ENCODE measurements around the gene EGLN3. TPM values are rescaled to one million over a fixed set of nuclear protein-coding genes. Genes with fewer than 3 reads are reported as not detected.

Gene EGLN3
- total RNA-seq, 1 experiment from 2014 or later, result 3.6 TPM

GRCh38 chr14:33933386-33933933 lies 17.4 kb downstream of the EGLN3 start:
- POLR2A ChIA-PET, result no interaction called here
- intact Hi-C loops (cut with micrococcal nuclease; ENCODE audit: unreplicated experiment), result no loop called here
- ATAC-seq (no peak), DNase-seq (ENCODE audit: low read depth, low spot score) (no peak)
- CTCF ChIA-PET, result no interaction called here
- no peaks in the 10 kb centered on the region for H3K36me3 ChIP-seq (ENCODE audit: control insufficient read depth, insufficient read depth, low read length)
- TF ChIP-seq TCF7L2 (IDR thresholded peaks at IDR 0.05; ENCODE audit: low read depth, low read length) (no peak), POLR2AphosphoS5 (IDR thresholded peaks at IDR 0.05; ENCODE audit: low read depth, low read length) (no peak), SIN3A (IDR thresholded peaks at IDR 0.05; ENCODE audit: borderline replicate concordance, insufficient read depth, low read depth, low read length) (no peak), REST (IDR thresholded peaks at IDR 0.05; ENCODE audit: insufficient read depth in 1 of 2, low read depth in 2 of 2, low read length in 1 of 2) (no peak)
- TF ChIP-seq, protein P1, sequence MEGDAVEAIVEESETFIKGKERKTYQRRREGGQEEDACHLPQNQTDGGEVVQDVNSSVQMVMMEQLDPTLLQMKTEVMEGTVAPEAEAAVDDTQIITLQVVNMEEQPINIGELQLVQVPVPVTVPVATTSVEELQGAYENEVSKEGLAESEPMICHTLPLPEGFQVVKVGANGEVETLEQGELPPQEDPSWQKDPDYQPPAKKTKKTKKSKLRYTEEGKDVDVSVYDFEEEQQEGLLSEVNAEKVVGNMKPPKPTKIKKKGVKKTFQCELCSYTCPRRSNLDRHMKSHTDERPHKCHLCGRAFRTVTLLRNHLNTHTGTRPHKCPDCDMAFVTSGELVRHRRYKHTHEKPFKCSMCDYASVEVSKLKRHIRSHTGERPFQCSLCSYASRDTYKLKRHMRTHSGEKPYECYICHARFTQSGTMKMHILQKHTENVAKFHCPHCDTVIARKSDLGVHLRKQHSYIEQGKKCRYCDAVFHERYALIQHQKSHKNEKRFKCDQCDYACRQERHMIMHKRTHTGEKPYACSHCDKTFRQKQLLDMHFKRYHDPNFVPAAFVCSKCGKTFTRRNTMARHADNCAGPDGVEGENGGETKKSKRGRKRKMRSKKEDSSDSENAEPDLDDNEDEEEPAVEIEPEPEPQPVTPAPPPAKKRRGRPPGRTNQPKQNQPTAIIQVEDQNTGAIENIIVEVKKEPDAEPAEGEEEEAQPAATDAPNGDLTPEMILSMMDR (IDR thresholded peaks at IDR 0.05), result no peak
- H3K27me3 ChIP-seq (ENCODE audit: control insufficient read depth, insufficient read depth, low read length), result no peaks in the 10 kb centered on the region
- H3K9me3 ChIP-seq (ENCODE audit: control insufficient read depth, insufficient read depth, low read depth, low read length), result no peaks in the 10 kb centered on the region
- H3K4me3 ChIP-seq (ENCODE audit: low read depth in 2 of 2, low read length in 2 of 2), result no peak overlapping the region
- H3K4me1 ChIP-seq (ENCODE audit: control insufficient read depth, insufficient read depth, low read length), result no peaks in the 10 kb centered on the region
- in situ Hi-C loops (cut with HindIII; ENCODE audit: low pct_unique_long_range_greater_than_20kb, low sequenced_read_pairs), result no loop called here
- no TSS peak for BruUV-seq (replicated peaks)
- no peak overlapping the region for H3K27ac ChIP-seq (ENCODE audit: low read length)

DNA sequence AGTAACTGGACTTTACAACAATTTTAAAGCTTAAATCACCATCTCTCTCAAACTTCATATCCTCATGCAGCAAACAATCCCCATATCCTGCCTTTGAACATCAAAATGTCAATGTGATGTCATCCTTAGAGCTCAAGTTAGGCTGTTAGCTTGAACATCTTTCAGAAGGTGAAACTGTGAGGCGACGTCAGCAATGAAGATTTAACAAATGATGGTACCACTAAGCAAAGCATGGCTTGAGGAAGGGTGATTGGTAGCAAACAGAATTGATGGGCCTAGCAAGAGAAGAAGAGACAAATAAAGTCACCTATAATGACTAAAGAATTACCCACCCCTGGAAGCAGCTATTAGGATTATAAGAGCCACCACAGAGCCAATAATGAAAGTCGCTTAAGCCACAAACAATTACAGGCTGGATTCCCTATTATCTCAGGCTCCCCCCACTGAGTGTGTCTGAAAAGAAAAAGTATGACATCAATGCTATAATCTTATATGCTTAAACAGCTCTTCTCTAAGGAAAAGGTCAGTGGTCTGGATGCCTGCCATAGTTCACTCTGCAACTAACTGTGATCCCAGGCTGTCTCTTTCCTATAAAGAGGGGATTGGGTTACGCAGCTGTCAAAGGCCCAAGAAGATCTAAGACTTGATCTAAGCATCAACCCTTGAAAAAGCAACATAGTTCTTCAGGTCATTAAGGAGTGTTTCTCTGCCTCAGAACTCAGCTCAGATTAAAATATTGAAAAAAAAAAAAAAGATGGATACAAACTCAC lies 18.1 kb downstream of the EGLN3 start:
- Histone ChIP-seq H3K4me3 (ENCODE audit: low read depth in 2 of 2, low read length in 2 of 2) (no peak overlapping the region), H3K36me3 (ENCODE audit: control insufficient read depth, insufficient read depth, low read length) (no peaks in the 10 kb centered on the region), H3K27ac (ENCODE audit: low read length) (no peak overlapping the region), H3K9me3 (ENCODE audit: control insufficient read depth, insufficient read depth, low read depth, low read length) (no peaks in the 10 kb centered on the region), H3K4me1 (ENCODE audit: control insufficient read depth, insufficient read depth, low read length) (no peaks in the 10 kb centered on the region), H3K27me3 (ENCODE audit: control insufficient read depth, insufficient read depth, low read length) (no peaks in the 10 kb centered on the region)
- ChIA-PET CTCF (no interaction called here), POLR2A (no interaction called here)
- TF ChIP-seq TCF7L2 (IDR thresholded peaks at IDR 0.05; ENCODE audit: low read depth, low read length), result no peak
- ATAC-seq (no peak), DNase-seq (ENCODE audit: low read depth, low spot score) (no peak)
- in situ Hi-C loops (cut with HindIII; ENCODE audit: low pct_unique_long_range_greater_than_20kb, low sequenced_read_pairs) (no loop called here), intact Hi-C loops (cut with micrococcal nuclease; ENCODE audit: unreplicated experiment) (no loop called here)
- no TSS peak for BruUV-seq (replicated peaks)

DNA sequence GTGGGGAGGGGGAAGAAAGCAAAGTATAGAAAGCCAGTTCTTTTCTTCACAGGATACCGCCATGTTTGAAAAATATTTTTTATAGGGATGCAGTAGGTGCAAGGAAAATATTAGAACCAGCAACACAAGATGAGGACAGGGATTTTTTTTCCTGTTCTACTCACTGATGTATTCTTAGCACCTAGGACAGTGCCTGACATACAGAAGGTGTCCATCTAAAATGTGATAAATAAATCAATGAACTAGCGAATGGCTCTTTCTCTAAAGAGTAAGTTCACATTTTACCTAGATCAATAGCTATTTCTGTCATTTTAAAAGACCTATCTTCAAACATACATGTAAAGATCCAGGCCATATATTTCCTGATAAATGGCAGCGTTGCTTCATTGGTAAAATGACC lies 18.8 kb downstream of the EGLN3 start:
- DNase-seq (ENCODE audit: low read depth, low spot score) (no peak), ATAC-seq (no peak)
- in situ Hi-C loops (cut with HindIII; ENCODE audit: low pct_unique_long_range_greater_than_20kb, low sequenced_read_pairs), result no loop called here
- no peaks in the 10 kb centered on the region for H3K4me1 ChIP-seq (ENCODE audit: control insufficient read depth, insufficient read depth, low read length)
- CTCF ChIA-PET, result no interaction called here
- intact Hi-C loops (cut with micrococcal nuclease; ENCODE audit: unreplicated experiment), result no loop called here
- H3K27me3 ChIP-seq (ENCODE audit: control insufficient read depth, insufficient read depth, low read length), result no peaks in the 10 kb centered on the region
- no peak for TF ChIP-seq SIN3A (IDR thresholded peaks at IDR 0.05; ENCODE audit: borderline replicate concordance, insufficient read depth, low read depth, low read length)
- TF ChIP-seq REST (IDR thresholded peaks at IDR 0.05; ENCODE audit: insufficient read depth in 1 of 2, low read depth in 2 of 2, low read length in 1 of 2), result no peak
- TF ChIP-seq POLR2AphosphoS5 (IDR thresholded peaks at IDR 0.05; ENCODE audit: low read depth, low read length), result no peak
- TF ChIP-seq, protein P1 (IDR thresholded peaks at IDR 0.05), result no peak
- no peak for TF ChIP-seq TCF7L2 (IDR thresholded peaks at IDR 0.05; ENCODE audit: low read depth, low read length)
- H3K36me3 ChIP-seq (ENCODE audit: control insufficient read depth, insufficient read depth, low read length), result no peaks in the 10 kb centered on the region
- no peaks in the 10 kb centered on the region for H3K9me3 ChIP-seq (ENCODE audit: control insufficient read depth, insufficient read depth, low read depth, low read length)
- no peak overlapping the region for H3K27ac ChIP-seq (ENCODE audit: low read length)
- POLR2A ChIA-PET, result no interaction called here
- H3K4me3 ChIP-seq (ENCODE audit: low read depth in 2 of 2, low read length in 2 of 2), result no peak overlapping the region
- no TSS peak for BruUV-seq (replicated peaks)
